K562 (cell line): ENCODE measurements around the gene POLRMT. TPM values are rescaled to one million over a fixed set of nuclear protein-coding genes. Genes with fewer than 3 reads are reported as not detected.
A peak's percentile ranks its signal among the peaks of the same experiment; 100 is the strongest.

Experiments used
- ATAC-seq: fragments of 200-7000 bp; cut with Tn5 transposase; 3 replicates; pipeline ENCODE4 v1.9.1; 2020; ENCODE audit warnings: moderate library complexity
- BruUV-seq: library from RNA; stranded (reverse); fragments of 400-500 nt; replicated peaks from 2 replicates; lab custom pipeline; 2021; lab: Mats Ljungman, UMichigan
- CTCF ChIA-PET: fragments of 300-600 bp; formaldehyde crosslinking; extraction: SDS; loops from one replicate; lab custom pipeline; 2021; ENCODE audit warnings: low intra/inter-chr PET ratio; lab: Yijun Ruan, JAX
- POLR2A ChIA-PET: fragments of 300-600, 350-650 bp; sonication (Branson Sonifier 250); formaldehyde crosslinking; extraction: SDS; loops from one replicate; lab custom pipeline; 2021; ENCODE audit warnings: antibody characterized with exemption, inconsistent platforms; lab: Yijun Ruan, JAX
- DNase-seq, 4 experiments: peaks; one replicate each; pipeline versions ENCODE4 v3.0.0 to v3.0.0-alpha.2; 2011 to 2018; ENCODE audit warnings: low spot score in 3 of 4, mixed read lengths in 3 of 4; ENCODE audit errors: extremely low read depth in 1 of 4
- FAIRE-seq: peaks from 2 replicates; lab custom pipeline; 2011; peaks lifted over from hg19 to GRCh38; lab: Jason Lieb, UNC
- H2AFZ ChIP-seq: 2 replicates; pipeline ENCODE4 v1.6.0; 2011; ENCODE audit warnings: low read depth, low read length, control low read depth, inconsistent platforms
- H3K27ac ChIP-seq: fragments of 200-600 bp; 3 replicates; pipeline ENCODE4 v1.8.0; 2011; ENCODE audit warnings: low read depth, mild to moderate bottlenecking, control low read depth, inconsistent platforms, low read length, moderate library complexity, mixed read lengths; ENCODE audit errors: extremely low read depth
- H3K27me3 ChIP-seq, 2 experiments: fragments of 300-600 bp in 1 of 2; 2 replicates in 1 of 2; 3 replicates in 1 of 2; pipeline versions ENCODE4 v1.6.0 to v1.8.0; 2011; ENCODE audit warnings: inconsistent platforms in 2 of 2, low read length in 2 of 2, mild to moderate bottlenecking in 1 of 2, mixed read lengths in 1 of 2, moderate library complexity in 1 of 2; ENCODE audit not compliant: control insufficient read depth in 2 of 2, insufficient read depth in 2 of 2
- H3K36me3 ChIP-seq: fragments of 300-600 bp; 3 replicates; pipeline ENCODE4 v1.8.0; 2011; ENCODE audit warnings: mild to moderate bottlenecking, low read length, inconsistent platforms; ENCODE audit not compliant: control insufficient read depth, insufficient read depth
- H3K4me1 ChIP-seq, 2 experiments: fragments of 200-600 bp in 1 of 2; replicated peaks in 1 of 2; 2 replicates in 1 of 2; 3 replicates in 1 of 2; pipeline versions ENCODE4 v1.5.1 to v1.8.0; 2011; ENCODE audit warnings: inconsistent platforms in 2 of 2, low read length in 2 of 2, mild to moderate bottlenecking in 1 of 2, mixed read lengths in 1 of 2, moderate library complexity in 1 of 2; ENCODE audit not compliant: control insufficient read depth in 2 of 2, insufficient read depth in 2 of 2
- H3K4me2 ChIP-seq: 2 replicates; pipeline ENCODE4 v1.6.1; 2011; ENCODE audit warnings: low read length, control low read depth, inconsistent platforms, mixed read lengths; ENCODE audit not compliant: insufficient read depth
- H3K4me3 ChIP-seq: fragments of 200-600 bp; sonication (generic), shearing (Covaris generic); 2 replicates; pipeline ENCODE4 v1.5.1; 2016; ENCODE audit warnings: control low read depth, inconsistent platforms
- H3K79me2 ChIP-seq: fragments of 200-600 bp; 3 replicates; pipeline ENCODE4 v1.8.0; 2011; ENCODE audit warnings: low read length, inconsistent platforms; ENCODE audit not compliant: control insufficient read depth, insufficient read depth
- H3K9ac ChIP-seq, 2 experiments: 2 replicates each; pipeline versions ENCODE4 v1.6.0 to v1.6.1; 2011; ENCODE audit warnings: low read depth in 2 of 2, low read length in 2 of 2, control low read depth in 1 of 2, inconsistent platforms in 1 of 2, mild to moderate bottlenecking in 1 of 2, mixed read lengths in 1 of 2; ENCODE audit not compliant: insufficient read depth in 1 of 2
- H3K9me1 ChIP-seq: one replicate; pipeline ENCODE4 v1.6.0; 2011; ENCODE audit warnings: inconsistent platforms, mild to moderate bottlenecking, low read length, moderate library complexity; ENCODE audit not compliant: control insufficient read depth, insufficient read depth
- H3K9me3 ChIP-seq: replicated peaks from 2 replicates; pipeline ENCODE4 v1.5.1; 2011; ENCODE audit warnings: low read depth, low read length, inconsistent platforms; ENCODE audit not compliant: control insufficient read depth, insufficient read depth
- H4K20me1 ChIP-seq: replicated peaks from 2 replicates; pipeline ENCODE4 v1.6.1; 2011; ENCODE audit warnings: low read length, inconsistent platforms, mixed read lengths; ENCODE audit not compliant: control insufficient read depth, insufficient read depth
- CHCHD3 ChIP-seq: fragments of 250-450 bp; sonication (Bioruptor Pico); IDR thresholded peaks from 2 replicates; pipeline ENCODE4 v2.1.2; 2022; ENCODE audit warnings: mild to moderate bottlenecking
- MIER1 ChIP-seq: fragments of 450-650 bp; IDR thresholded peaks from 2 replicates; pipeline ENCODE4 v1.6.1; 2016; ENCODE audit warnings: antibody characterized with exemption, mild to moderate bottlenecking, low read depth
- RNF2 ChIP-seq: sonication (generic); IDR thresholded peaks from 2 replicates; pipeline ENCODE4 v1.6.1; 2016
- SIN3B ChIP-seq: fragments of 450-650 bp; IDR thresholded peaks from 2 replicates; pipeline ENCODE4 v1.6.1; 2017; ENCODE audit warnings: low read depth, mild to moderate bottlenecking, moderate library complexity
- TBP ChIP-seq: optimal IDR thresholded peaks from 2 replicates; pipeline ENCODE3; 2011; ENCODE audit warnings: low read depth, low read length, improper control_type of control experiment
- ZNF324 ChIP-seq: fragments of 250-450 bp; sonication (Bioruptor Pico); IDR thresholded peaks from 2 replicates; pipeline ENCODE4 v1.4.0; 2020; ENCODE audit warnings: mild to moderate bottlenecking
- whole genome bisulfite sequencing: fragments of 100-300 bp; shearing (Covaris generic); methylation state at CpG from one replicate; pipeline ENCODE4 v1.1.6; 2016; ENCODE audit warnings: low coverage, mixed read lengths; ENCODE audit not compliant: insufficient coverage; ENCODE audit errors: missing lambda C conversion rate; 5-methylcytosine and 5-hydroxymethylcytosine counted together
- in situ Hi-C: fragments of 300-500 bp; cut with MboI; formaldehyde crosslinking; loops from 4 replicates; pipeline ENCODE4 v1.15.0; 2018; ENCODE audit warnings: inconsistent platforms, mixed read lengths
- intact Hi-C: fragments of 100-400 bp; cut with micrococcal nuclease; formaldehyde crosslinking; loops from 2 replicates; pipeline ENCODE4 v1.14.2; 2022
- polyA plus RNA-seq, 8 experiments: library from polyadenylated mRNA; depleted of rRNA in 4 of 8; stranded (reverse) in 5 of 8; unstranded in 3 of 8; fragments of >200 nt; fragmentation: Nextera tagmentation in 2 of 8; fragmentation: Illumina TruSeq in 1 of 8; extraction: Ambion mirVana in 2 of 8; extraction: Trizol in 1 of 8; gene quantifications; 2 replicates each; pipeline versions ENCODE4 v1.2.1 to v1.2.3, GENCODE V29; 2011 to 2014; ENCODE audit warnings: inconsistent platforms in 1 of 8, missing spikeins in 1 of 8
- total RNA-seq, 7 experiments: library from RNA; depleted of rRNA in 6 of 7; stranded (reverse); fragments of >200 nt in 6 of 7; fragmentation: Illumina TruSeq in 2 of 7; extraction: Trizol in 2 of 7; gene quantifications; 2 replicates each; pipeline versions ENCODE4 v1.2.1 to v1.2.3, GENCODE V29; 2011 to 2021; ENCODE audit warnings: low replicate concordance in 1 of 7
- TF ChIP-seq, protein P1 (sequence below): IDR thresholded peaks from 2 replicates; pipeline ENCODE4 v1.6.1; 2012; ENCODE audit warnings: low read depth, low read length, improper control_type of control experiment, borderline replicate concordance
- TF ChIP-seq, protein P2 (sequence below): sonication (generic); formaldehyde crosslinking; IDR thresholded peaks from 2 replicates; pipeline ENCODE4 v1.8.1; 2023; ENCODE audit warnings: mild to moderate bottlenecking, missing genetic modification reagents

POLRMT gene
- total and polyA plus RNA-seq, 9 of the 15 experiments (the other 6 are each of a cell fraction or from before 2014, with no cell fraction given): 30.3 to 144 (median 68.0) TPM

DNA sequence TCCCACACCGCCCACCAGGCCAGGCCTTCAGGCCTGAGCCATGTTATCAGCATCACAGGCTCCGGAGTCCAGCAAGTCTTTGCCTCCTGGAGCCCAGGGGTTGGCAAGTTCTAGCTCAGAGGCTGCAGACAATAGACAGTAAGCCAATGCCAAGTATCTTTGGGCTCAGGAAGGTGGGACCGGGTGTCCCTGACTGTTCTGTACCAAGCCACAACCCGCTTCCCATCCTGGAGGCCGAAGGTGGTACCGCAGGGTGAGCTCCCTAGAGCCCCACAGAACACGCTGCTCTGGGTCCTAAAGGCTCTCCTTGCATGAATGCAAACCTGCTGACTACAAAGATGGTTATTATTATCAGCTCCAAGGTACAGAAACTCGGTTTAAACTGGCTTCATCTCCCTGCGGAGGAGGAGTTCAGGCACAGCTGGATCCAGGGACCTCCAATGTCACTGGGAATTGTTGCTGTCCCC, 37.3 kb upstream of the POLRMT start:
- Histone ChIP-seq H3K79me2 (no peaks in the 10 kb centered on the region), H3K4me1 (peaks cover 6 to 28% of the 10 kb centered on the region in 2 experiments), H2AFZ (no peak overlapping the region), H3K4me2 (no peak overlapping the region), H3K4me3 (no peak overlapping the region), H3K9me1 (no peaks in the 10 kb centered on the region), H3K36me3 (no peaks in the 10 kb centered on the region), H4K20me1 (no peaks in the 10 kb centered on the region), H3K9ac (no peak overlapping the region), H3K9me3 (peaks cover 7% of the 10 kb centered on the region), H3K27me3 (no peaks in the 10 kb centered on the region), H3K27ac (no peak overlapping the region)
- FAIRE-seq: no peak
- DNase-seq: no peak
- TF ChIP-seq, protein P1, sequence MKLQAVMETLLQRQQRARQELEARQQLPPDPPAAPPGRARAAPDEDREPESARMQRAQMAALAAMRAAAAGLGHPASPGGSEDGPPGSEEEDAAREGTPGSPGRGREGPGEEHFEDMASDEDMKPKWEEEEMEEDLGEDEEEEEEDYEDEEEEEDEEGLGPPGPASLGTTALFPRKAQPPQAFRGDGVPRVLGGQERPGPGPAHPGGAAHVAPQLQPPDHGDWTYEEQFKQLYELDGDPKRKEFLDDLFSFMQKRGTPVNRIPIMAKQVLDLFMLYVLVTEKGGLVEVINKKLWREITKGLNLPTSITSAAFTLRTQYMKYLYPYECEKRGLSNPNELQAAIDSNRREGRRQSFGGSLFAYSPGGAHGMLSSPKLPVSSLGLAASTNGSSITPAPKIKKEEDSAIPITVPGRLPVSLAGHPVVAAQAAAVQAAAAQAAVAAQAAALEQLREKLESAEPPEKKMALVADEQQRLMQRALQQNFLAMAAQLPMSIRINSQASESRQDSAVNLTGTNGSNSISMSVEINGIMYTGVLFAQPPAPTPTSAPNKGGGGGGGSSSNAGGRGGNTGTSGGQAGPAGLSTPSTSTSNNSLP: no peak
- TF ChIP-seq ZNF324: no peak
- TF ChIP-seq TBP: no peak
- no peak for TF ChIP-seq RNF2
- TF ChIP-seq SIN3B: no peak
- TF ChIP-seq CHCHD3 (CRISPR knock-in tag): no peak
- TF ChIP-seq, protein P2, sequence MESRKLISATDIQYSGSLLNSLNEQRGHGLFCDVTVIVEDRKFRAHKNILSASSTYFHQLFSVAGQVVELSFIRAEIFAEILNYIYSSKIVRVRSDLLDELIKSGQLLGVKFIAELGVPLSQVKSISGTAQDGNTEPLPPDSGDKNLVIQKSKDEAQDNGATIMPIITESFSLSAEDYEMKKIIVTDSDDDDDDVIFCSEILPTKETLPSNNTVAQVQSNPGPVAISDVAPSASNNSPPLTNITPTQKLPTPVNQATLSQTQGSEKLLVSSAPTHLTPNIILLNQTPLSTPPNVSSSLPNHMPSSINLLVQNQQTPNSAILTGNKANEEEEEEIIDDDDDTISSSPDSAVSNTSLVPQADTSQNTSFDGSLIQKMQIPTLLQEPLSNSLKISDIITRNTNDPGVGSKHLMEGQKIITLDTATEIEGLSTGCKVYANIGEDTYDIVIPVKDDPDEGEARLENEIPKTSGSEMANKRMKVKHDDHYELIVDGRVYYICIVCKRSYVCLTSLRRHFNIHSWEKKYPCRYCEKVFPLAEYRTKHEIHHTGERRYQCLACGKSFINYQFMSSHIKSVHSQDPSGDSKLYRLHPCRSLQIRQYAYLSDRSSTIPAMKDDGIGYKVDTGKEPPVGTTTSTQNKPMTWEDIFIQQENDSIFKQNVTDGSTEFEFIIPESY (CRISPR knock-in tag): peak; percentile 91
- no peak for TF ChIP-seq MIER1
- CTCF ChIA-PET: no interaction called here
- 62% methylated on average over 9 of the region's 9 CpGs for WGBS
- ATAC-seq: peak; percentile 65; the same call in 2 of the 3 replicates
- POLR2A ChIA-PET: interaction anchor here (1.3 to 1.5 kb wide), 2 partner anchors 10 to 11 kb away, joined by 3 to 8 read pairs; no protein-coding TSS in a partner anchor
- BruUV-seq: no TSS peak
- in situ Hi-C loops (no loop called here), intact Hi-C loops (no loop called here)
